Uterus (tissue), 2 donors: Measurements from ENCODE around the gene KIAA0825.

Experiments
- POLR2A ChIP-seq, 2 donors: fragments of 450-650 bp; IDR thresholded peaks; one replicate each; pipeline ENCODE4 v1.6.1; 2016; ENCODE audit warnings: antibody characterized with exemption in 2 of 2, mild to moderate bottlenecking in 1 of 2, moderate library complexity in 1 of 2
- TF ChIP-seq, protein P1 (sequence below), 4 experiments: fragments of 200-600 bp in 2 of 4; fragments of 450-650 bp in 2 of 4; sonication (generic) in 2 of 4; IDR thresholded peaks; one replicate each; pipeline ENCODE4 v1.5.1; 2016 to 2019; ENCODE audit warnings: antibody characterized with exemption in 4 of 4, mild to moderate bottlenecking in 2 of 4, moderate library complexity in 1 of 4

DNA sequence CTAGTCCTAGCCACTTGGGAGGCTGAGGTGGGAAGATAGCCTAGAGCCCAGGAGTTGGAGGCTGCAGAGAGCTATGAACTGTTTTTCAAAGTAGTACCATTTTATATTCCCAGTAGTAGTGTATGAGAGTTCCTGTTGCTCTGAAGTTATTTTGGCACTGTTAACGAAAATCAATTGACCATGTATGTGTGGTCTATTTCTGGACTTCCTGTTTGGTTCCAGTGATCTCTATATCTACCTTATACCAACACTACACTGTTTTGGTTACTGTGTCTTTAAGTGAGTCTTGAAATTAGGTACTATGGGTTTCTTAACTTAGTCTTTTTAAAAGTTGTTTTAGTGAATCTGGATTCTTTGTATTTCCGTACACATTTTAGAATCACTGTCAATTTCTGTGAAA, 13.6 kb upstream of the KIAA0825 start:
- TF ChIP-seq, protein P1, sequence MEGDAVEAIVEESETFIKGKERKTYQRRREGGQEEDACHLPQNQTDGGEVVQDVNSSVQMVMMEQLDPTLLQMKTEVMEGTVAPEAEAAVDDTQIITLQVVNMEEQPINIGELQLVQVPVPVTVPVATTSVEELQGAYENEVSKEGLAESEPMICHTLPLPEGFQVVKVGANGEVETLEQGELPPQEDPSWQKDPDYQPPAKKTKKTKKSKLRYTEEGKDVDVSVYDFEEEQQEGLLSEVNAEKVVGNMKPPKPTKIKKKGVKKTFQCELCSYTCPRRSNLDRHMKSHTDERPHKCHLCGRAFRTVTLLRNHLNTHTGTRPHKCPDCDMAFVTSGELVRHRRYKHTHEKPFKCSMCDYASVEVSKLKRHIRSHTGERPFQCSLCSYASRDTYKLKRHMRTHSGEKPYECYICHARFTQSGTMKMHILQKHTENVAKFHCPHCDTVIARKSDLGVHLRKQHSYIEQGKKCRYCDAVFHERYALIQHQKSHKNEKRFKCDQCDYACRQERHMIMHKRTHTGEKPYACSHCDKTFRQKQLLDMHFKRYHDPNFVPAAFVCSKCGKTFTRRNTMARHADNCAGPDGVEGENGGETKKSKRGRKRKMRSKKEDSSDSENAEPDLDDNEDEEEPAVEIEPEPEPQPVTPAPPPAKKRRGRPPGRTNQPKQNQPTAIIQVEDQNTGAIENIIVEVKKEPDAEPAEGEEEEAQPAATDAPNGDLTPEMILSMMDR (IDR thresholded peaks at IDR 0.05) = no peak
- no peak for TF ChIP-seq POLR2A (IDR thresholded peaks at IDR 0.05)
